HG03175 (cell line): ENCODE measurements around the gene MYH10.

ENCODE experiments used
- ATAC-seq: cut with Tn5 transposase; IDR thresholded peaks from one replicate; pipeline ENCODE4 v1.9.1; 2021; ENCODE audit warnings: mild to moderate bottlenecking, moderate library complexity; ENCODE audit not compliant: unreplicated experiment

MYH10 gene

DNA sequence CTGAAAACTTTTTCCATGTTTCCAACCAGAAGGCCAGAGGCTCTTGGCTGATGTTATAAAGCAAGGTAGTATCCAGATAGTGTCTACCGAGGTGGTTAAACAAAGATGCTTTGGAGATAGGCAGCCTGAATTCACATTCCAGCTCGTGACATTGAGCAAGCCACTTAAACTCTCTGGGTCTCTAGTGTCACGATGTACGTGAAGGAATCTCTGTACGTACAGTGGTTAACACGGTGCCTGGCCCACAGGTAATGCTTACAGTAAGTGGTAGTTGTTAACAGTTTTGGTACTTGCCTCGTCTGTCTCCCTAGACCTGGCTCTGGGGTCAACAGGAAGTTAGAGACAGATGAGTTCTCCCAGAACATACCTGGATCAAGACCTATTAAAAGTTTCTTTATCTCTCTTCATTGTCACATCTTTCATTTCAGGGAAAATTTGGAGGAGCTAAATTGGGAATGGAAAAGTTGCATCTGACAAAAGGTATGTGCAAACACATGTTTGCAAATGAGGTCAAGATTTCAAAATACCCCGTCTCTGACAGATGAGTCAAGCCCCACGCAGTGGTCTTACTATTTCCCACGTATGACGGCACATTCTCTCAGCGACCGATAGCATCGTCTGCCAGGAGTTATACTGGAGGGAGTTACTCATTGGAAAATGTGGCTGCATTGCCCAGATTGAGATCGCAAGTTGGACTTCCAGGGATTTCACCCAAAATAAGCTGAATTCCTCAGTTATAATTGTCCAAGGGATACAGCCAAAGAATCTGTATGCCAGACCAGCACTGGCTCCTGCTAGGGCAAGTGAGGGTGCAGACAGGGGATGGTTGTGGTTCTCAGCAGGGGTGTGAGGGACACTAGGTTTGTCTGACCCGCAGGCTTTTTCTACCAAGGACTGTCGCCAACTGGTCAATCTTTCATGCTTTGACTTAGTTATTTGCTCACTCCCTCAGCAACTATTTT lies 18.9 kb upstream of the MYH10 start:
- ATAC-seq = no peak

DNA sequence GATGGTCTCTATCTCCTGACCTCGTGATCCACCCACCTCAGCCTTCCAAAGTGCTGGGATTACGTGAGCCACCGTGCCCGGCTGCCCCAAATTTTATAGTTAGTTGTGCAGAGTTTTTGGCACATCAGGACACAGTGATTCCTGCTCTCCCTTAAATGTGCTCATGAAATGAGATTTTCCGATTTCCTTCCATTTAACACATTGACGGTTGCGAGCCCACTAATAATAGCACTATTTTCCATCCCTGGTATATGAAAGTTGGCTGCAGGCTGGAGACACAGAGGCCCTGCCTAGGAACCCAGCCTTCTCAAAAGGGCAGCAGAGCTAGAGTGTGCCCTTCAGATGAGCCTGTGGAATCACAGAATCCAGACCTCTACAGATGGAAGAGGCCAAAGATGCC lies 17.4 kb upstream of the MYH10 start:
- ATAC-seq = no peak

DNA sequence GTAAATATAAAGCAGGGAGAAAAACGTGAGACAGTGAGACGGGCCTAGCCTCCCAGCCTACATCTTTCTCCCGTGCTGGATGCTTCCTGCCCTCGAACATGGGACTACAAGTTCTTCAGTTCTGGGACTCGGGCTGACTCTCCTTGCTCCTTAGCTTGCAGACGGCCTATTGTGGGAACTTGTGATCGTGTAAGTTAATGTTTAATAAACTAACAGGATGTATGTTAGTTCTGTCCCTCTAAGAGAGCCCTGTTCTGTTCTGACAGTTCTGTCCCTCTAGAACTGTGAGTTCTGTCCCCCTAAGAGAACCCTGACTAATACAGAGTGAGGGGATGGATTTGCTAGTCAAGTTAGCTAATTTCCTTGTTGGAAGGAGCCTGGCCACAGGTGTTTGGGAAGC lies 16.7 kb upstream of the MYH10 start:
- no peak for ATAC-seq

DNA sequence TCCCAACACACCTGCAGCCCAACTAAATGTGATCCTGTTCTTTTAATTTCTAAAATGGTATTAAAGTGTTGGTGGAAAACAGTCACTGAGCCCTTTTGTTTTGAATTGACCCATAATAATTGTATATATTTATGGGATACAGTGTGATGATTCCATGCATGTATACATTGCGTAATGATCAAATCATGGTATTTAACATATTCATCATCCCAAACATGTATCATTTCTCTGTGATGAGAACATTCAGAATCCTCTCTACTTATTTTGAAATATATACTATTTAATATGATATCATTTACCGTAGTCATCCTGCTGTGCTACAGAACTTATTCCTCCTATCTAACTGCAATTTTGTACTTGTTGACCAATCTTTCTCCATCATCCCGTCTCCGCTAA lies 14.0 kb upstream of the MYH10 start:
- ATAC-seq = no peak

DNA sequence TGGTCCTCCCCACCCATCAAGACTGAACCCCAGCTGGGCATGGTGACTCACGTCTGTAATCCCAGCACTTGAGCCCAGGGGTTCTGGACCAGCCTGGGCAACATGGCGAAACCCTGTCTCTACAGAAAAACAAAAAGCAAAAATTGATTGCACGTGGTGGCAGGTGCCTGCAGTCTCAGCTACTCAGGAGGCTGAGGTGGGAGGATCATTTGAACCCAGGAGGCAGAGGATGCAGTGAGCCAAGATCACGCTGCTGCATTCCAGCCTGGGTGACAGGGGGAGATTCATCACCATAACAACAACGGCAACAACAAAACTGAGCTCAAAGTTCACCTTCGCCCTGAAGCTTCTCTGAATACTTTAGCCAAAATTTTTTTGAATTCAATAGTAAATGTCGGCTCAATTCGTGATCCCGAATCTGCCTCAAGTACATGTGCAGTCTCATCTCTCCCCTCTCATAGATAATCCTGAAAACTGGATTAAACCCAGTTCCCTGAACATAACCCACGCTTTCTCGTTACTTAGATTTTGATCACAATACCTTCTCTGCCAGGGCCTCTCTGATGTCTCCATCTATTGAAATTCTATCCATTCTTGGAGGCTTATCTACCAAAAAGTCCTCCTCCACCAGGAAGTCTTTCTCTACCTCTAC lies 13.5 kb upstream of the MYH10 start:
- no peak for ATAC-seq

DNA sequence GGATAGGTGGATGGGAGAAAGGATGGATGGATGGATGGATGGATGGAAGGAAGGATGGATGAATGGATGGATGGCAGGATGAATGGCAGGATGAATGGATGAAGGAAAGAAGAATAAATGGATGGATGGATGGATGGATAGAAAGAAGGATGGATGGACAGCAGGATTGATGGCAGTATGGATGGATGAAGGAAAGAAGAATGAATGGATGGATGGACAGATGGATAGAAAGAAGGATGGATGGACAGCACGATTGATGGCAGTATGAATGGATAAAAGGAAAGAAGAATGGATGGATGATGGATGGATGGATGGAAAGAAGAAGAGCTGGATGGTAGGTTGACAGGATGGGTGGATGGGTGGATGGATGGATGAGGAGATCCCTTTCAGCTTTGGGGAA lies 9.2 kb upstream of the MYH10 start:
- ATAC-seq = no peak

DNA sequence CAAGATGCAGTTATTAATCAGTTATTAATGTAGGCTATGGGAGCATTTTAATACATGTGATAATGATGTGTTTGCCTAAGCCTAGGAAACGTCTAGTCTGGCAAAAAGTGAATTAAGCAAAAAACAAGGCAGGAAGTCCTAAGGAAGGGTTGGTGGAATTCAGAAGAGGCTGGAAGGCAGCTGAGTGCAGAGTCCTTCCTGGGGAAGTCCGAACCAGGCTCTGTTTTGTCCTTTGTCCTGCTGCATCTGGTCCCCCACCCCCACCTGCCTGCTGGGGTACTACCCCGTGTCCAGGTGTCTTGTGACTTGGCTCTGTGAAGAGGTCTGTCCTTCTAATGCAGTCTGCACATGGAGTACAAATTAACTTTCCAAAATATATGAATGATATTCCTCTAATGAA lies 1.5 kb upstream of the MYH10 start:
- no peak for ATAC-seq

DNA sequence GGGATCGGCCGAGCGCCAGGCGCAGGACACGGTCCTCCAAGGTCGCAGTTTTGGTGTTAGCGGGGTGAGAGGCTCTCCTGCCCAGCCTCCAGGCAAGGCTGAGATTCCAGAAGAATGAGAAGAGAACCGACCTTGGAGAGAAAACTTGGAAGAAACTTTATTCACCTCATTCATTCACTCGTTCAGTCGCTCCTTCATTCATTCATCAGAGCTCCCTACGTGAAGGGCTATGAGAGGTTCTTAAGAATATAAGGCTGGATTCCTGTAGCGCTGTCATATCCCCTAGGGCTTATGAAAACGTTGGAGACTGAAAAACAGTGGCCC lies 991 bp upstream of the MYH10 start:
- ATAC-seq = no peak

DNA sequence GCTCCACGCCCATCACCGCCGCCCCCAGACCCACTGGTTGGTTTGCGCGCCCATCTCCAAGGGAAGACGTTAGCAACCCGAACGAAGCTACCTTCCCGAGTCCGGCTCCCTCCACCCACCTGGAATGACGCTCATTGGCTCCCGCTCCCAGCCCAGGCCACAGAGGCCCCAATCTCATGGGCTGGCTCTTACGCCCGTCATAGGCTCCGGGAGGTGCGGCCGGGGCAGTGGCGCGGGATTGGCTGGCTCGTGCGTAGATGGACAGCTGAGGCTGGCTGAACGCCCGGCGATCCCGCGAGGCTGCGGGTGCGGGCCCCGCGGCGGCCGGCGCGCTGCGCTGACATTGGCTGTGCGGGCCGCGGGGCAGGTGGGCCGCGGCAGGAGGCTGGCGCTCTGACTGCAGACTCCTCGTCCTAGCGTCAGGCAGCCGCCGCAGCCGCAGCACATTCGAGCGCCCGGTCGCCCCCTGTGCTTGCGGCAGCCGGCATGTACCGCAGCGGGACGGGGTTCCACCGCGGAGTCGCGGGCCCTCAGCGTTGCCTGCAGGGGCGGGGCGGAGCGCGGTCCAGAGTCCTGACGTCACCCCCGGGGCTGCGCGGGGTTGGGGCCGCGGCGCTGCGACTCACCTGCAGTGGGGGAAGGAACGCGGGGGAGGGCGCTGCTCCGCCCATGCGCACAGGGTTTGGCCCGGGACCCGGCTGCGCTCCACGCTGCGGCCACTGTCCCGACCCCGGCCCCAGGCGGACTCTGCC lies 453 bp upstream of the MYH10 start:
- peak; percentile 98 for ATAC-seq

DNA sequence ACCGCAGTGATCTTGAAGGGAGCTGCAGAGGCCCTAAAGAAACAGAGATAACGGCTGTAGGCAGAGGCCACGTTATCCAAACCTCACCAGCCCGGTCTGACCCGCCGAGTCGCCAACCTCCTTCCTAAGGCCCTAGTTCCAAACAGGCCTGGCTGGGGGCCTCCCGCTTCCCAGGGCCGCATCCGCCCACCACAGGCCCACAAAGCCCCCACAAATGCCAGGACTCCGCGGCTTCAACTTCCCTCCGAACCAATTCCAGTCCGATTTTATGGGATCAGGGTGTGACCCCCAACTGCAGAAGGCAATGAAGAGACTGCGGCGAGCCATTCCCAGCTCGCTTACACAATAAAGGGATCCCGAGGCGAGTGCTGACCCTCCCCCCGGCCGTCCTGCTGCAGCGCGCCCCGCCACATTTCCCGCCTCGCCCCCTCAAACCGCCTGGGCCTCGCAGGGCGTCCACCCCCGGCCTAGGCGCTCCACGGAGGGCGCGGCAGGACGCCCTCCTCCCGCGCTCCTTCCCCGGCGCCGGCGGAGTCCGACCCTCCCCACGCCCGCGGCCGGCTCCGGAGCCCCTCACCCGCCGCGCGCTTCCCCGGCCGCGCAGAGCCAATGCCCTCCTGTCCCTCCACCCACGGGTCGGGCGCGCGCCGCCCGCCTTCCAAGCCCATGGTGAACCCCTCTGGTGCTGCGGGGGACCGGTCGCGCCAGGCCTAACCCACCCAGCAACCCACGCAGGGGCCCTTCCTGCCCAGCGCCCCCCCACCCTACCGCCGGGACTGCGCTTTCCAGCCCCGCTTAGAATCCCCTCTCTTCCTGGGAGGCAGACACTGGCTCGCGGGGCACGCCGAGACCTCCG lies 926 bp downstream of the MYH10 start:
- no peak for ATAC-seq

DNA sequence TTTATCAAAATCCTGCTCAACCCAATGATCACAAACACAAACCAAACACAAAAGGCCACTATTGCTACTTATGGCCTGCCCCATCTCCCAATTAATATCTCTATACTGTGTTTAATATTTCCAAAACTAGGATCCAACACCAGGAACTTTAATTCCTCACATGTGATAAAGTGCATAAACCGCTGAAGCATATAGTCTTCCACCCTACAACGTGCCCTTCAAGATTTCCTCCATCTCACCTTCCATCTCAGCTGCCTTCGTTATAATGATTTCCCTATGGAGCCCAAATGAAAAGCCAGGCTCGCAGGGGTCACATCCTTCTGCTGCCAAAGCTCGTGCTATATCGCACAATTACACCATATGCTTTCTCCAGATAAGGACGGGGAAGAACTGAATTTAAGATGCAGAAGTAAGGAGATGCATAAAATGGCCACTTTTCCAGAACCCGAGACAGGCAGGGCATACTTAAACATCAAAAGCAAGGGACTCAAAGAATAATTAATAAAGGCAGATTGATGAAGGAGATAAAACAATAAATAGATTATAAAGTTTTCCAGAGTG lies 1.8 kb downstream of the MYH10 start:
- ATAC-seq = no peak

DNA sequence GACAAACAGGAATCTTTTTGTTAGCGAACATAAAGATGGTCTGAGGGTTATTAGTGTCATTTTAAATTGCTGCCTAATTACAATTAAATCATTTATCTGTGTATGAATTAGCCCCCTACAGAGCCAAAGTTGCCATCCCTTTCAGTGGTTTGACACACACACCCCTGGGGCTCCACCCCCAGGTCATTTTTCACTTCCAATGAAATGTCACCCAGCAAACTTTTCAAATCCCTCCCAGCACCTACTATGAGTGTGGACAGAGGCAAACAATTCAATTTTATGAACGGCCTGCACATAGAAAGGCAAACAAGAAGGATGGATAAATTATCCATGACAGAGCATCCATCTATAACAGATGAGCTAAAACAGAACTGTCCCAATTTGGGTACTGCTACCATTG lies 2.4 kb downstream of the MYH10 start:
- no peak for ATAC-seq

DNA sequence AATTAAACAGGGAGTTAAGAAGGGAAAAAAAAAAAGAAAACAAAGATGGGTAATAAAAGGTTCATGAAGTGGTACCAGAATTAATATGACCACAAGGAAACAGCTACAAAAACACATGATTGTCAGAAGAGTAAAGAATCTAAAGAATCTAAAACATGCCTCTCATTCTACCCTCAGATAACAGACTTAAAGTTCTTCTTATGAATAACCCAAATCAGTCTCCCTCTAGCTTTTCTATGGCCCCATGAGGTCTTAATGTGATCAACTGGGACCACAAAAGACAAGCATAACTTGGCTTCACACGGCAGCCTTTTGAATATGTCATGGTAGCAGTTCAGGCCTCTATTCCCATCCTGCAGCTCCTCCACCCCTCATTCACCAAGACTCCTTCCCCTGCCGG lies 6.9 kb downstream of the MYH10 start:
- ATAC-seq = no peak

DNA sequence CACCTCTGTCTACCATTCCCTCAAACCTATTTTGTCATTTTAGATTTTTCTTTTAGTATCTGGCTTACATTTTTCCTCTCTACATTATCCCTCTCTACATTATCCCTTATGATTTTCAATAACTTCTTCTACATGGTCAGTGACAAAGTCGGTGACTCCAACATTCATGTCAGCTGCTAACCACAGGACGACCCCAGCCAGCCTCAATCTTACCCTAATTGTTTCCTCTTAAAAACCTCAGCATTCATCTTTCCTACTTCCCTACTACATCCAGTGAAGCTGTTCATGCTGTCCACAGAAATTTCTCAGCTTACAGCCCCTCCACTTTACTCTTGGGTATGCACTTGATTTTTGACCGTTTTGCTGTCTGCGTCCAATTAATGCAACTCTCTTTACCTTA lies 8.3 kb downstream of the MYH10 start:
- ATAC-seq = no peak

DNA sequence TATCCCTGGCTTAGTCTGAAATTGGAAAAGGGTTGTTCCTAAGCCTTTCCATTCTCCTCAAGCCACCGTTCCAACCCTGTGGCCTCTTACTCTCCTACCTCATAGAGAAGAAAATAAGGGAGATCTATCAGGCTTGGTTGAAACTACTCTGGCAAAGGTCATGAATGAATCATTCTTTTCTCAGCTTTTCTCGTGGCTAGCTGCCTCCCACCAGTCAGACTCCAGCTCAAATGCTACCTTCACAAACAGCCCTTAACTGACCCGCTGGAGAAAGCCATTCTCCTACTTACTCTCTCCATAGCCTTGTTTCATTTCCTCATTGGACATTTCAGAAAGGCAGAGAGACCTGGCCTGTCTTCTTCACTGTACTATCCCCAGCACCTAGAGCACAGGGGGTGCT lies 8.9 kb downstream of the MYH10 start:
- no peak for ATAC-seq

DNA sequence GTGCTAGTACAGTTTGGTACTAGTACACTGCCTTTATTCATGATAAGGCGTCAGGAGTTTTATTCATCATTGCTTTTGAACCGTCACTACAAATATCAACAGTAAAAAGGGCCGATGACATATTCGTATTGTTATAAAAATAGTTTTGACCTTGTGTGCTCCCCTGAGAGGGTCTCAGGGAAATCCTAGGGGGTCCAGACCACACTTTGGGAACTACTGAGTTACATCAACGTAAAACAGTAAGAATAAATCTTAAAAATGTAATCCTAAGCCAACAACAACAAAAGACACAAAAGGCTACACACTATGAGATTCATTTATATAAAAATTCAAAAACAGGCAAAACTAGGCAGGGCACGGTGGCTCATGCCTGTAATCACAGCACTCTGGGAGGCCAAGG lies 11.2 kb downstream of the MYH10 start:
- ATAC-seq = no peak

DNA sequence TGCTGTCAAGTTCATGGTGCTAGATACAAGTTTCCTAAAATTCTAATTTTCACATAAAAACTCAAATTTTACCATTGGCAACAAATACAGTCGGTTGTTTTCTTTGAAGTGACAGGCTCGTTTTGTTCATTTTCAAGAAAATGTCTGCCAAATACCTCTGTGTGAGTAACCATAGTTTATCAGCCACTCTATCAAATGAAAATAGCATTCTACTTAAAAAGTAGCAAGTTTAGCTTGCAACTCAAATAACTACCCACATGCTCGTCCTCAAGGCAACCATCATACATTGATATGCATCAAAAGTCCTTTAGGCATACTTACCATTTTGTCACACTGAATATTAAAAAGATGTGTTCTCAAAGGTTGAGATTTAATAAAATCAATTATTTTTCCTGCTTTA lies 11.7 kb downstream of the MYH10 start:
- ATAC-seq = no peak

DNA sequence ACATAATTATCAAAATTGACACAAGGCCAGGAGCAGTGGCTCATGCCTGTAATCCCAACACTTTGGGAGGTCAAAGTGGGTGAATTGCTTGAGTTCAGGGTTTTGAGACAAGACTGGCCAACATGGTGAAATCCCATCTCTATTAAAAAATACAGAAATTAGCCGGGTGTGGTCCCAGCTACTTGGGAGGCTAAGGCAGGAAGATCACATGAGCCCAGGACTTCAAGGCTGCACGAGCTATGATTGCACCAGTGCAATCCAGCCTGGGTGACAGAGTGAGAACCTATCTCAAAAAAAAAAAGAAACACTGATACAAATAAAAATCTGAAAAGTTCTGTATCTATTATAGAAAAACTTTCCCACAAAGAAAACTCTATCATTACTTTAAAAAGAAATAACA lies 15.5 kb downstream of the MYH10 start:
- ATAC-seq = no peak

DNA sequence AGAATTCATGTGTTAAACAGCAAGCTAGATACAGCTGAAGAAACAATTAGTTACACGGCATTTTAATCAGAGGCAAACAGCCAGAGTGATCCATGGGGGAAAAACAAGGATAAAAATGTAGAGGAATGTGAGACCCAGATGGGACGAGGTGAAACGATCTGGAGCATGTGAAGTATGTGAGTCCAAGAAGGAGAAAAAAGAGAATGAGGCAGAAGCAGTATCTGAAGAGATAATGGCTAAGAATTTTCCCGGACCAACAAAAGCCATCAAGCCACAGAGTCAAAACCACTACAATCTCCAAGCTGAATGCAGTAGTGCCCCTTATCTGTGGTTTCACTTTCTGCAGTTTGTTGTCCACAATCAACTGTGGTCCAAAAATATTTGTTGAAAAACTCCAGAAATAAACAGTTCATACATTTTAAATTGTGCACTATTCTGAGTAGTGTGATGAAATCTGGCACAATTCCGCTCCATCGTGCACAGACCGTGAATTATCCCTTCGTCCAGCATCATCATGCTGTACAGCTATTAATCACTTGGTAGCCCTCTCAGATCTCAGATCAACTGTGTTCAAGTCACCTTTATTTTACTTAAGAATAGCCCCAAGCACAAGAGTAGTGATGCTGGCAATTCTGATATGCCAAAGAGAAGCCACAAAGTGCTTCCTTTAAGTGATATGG lies 18.8 kb downstream of the MYH10 start:
- ATAC-seq = no peak

DNA sequence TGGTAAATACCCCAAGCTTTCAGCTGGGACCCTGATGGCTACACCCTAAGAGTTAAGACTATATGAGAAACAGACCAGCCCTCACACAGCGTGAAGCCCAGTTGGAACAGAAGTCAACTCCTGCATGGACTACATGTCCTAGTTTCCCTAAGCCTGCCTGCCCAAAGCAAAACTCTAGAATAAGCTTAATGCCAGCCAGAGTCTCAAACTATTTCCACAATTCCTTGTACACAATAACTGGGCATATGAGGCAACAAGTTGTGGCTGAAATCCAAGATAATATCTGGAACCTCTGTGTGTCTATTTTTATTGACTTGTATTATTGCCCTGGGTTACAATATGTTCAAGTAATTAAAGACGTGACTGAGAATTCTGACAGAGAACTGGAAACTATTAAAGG lies 19.4 kb downstream of the MYH10 start:
- no peak for ATAC-seq
